GM21390 (cell line): ENCODE results near the gene NOTCH1.

Experiments
- ATAC-seq: cut with Tn5 transposase; IDR thresholded peaks from one replicate; pipeline ENCODE4 v1.9.1; 2021; ENCODE audit not compliant: unreplicated experiment

The NOTCH1 gene

DNA sequence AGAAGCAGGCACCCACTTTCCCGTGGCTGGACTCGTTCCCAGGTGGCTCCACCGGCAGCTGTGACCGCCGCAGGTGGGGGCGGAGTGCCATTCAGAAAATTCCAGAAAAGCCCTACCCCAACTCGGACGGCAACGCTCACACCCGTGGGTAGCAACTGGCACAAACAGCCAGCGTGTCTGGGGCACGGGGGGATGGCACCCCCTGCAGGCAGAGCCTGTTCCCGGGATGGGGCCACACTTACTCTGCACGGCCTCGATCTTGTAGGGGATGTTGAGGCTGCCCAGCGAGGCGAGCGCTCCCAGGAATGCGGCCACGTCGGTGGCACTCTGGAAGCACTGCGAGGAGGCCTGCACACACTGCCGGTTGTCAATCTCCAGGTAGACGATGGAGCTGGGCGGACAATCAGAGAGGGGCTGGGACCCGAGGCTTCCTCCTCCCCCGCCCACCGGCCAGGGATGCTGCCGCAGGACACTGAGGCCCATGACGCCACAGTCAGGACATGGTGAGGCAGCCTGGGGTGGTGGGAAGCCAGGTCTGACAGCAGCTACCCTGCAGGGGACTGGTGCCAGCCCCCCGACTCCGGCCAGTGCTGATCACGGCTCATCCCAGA is 42.8 kb downstream of the NOTCH1 start:
- ATAC-seq: no peak

DNA sequence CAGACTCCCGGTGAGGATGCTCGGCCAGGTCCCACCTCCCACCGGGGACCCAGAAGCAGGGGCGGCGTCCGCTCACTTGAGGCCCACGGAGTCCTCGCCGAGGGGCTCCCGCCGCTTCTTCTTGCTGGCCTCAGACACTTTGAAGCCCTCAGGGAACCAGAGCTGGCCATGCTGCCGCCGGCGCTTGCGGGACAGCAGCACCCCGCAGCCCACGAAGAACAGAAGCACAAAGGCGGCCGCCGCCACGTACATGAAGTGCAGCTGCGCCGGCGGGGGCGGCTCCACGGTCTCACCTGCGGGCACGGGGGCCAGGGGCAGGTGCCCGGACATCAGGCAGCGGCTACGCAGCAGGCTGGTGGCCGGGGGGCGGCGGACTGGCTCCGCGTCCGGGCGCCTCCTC is 43.7 kb downstream of the NOTCH1 start:
- no peak for ATAC-seq

DNA sequence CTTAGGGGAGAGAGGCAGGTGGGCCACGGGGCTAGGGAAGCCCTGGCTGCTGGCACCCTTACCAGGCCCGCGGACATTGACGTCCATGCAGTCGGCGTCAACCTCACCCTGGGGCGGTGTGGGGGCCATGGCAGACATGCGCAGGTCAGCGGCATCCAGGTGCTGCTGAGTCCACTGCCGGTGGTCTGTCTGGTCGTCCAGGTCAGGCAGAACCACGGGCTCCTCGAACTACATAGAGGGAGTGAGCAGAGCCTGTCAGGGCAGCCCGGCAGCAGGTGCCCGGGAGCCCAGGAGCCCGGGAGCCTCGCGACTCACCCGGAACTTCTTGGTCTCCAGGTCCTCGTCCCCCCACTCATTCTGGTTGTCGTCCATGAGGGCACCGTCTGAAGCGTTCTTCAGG is 44.2 kb downstream of the NOTCH1 start:
- ATAC-seq: no peak

DNA sequence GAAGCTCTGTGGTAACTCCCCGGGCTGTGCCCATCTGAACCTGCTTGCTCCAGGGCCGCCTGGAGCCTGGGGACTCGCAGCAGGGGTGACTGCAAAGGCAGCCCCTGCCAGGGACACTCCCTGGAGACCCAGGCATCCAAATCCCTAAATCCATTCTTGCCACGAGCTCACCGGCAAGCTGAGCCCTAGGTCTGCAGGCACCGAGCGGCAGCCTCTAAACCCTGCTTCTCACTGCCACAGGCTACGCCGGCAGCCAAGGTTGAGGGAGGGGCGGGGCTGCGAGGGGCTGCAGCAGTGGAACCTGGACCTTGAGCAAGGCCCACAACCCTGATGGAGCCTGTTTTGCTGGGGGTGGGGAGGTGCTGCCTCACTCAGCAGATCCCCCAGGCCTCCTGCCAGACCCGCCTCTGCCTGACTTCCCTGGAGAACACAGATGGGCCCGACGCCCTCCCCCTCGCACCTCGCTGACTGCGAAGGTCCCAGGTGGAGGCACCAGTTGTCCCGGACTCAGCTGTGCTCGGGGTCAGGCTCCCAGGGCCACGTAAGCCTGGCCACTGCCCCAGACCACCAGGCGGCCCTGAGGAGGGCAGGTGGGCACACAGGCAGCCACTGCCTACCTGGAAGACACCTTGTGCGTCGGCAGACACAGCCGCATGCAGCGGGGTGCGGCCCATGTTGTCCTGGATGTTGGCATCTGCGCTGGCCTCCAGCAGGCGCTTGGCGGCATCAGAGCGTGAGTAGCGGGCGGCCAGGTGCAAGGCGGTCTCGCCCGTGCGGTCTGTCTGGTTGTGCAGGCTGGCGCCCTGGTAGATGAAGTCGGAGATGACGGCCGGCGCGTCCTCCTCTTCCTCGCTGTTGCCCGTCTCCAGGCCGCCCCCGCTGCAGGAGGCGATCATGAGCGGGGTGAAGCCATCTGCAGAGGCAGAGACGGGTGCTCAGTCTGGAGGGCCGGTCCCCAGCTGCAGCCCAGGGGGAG is 45.6 kb downstream of the NOTCH1 start:
- ATAC-seq: no peak

GRCh38 chr9:136499071-136499934 is 46.5 kb downstream of the NOTCH1 start:
- no peak for ATAC-seq

DNA sequence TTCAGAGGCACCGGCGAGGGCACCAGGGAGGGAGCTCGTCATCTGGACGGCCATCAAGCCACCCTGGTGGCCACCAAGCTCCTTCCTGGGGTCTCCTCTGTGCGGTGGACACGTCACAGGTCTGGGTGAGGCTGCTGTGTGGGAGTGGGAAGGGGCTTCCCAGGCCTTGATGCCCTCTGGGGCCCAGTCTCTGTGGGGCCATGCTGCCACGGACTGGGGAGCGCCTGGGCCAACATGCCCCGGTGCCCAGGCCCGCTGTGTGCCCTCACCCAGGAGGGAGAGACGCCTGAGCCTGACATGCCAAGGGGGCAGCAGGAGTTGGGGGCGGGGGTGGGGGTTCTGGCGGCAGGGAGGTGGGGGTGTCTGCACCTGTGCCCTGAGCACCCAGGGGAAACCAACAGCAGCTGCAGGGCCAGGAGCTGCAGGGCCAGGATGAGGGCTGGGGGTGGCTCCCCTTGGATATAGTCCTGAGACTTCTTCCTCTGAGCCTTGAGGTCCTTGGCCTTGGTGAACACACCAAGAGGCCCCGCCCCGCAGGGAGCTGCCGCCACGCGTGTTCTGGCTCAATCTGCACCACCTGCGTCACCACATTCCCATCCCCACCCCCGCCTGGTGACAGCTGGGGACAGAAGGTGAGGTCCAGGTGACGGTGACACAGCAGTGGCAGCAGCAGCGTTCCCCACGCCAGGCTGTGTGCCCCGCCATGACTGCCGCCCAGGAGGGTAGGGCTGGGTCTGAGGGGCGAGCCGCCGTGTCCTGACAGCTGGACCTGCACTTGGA is 47.7 kb downstream of the NOTCH1 start:
- no peak for ATAC-seq

DNA sequence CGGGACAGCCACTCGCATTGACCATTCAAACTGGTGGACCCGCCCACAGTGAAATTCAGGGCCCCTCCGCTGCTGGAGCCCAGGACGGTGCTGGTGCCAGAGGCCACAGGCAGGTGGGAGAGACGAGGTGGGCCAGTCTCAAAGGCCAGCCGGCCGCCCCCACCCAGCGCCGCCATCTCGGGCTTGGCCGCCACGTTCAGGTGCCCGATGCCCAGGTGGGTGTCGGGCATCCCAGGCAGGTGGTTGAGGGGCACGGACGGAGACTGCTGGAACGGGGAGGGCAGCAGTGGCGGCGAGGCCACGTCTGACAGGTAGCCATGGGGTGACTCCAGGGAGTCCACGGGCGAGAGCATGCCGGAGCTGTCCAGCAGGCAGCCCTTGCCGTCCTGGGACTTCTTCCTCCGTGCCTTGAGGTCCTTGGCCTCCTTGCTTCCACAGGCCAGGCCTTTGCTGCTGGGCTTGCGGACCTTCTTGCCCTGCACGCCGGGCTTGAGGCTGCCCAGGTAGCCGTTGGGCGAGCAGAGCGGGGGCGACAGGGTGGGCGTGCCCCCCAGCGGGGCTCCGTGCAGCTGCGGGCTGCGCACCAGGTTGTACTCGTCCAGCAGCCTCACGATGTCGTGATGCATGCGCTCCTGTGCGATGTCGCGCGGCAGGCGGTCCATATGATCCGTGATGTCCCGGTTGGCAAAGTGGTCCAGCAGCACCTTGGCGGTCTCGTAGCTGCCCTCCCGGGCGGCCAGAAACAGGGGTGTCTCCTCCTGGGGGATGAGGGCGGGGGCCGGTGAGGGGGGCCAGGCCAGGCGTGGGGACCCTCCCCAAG is 48.8 kb downstream of the NOTCH1 start:
- no peak for ATAC-seq

DNA sequence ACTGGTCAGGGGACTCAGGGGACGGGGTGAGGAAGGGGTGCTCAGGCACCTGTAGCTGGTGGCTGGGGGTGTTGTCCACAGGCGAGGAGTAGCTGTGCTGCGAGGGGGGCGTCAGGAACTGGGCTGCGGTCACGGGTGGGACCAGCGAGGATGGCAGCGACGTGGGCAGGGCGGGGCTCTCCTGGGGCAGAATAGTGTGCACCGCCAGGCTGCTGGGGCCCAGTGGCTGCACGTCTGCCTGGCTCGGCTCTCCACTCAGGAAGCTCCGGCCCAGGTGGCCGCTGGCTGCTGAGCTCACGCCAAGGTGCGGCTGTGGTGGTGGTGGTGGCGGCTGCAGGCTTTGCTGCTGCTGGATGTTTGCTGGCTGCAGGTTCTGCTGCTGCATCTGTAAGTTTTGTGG is 49.7 kb downstream of the NOTCH1 start:
- ATAC-seq: no peak

DNA sequence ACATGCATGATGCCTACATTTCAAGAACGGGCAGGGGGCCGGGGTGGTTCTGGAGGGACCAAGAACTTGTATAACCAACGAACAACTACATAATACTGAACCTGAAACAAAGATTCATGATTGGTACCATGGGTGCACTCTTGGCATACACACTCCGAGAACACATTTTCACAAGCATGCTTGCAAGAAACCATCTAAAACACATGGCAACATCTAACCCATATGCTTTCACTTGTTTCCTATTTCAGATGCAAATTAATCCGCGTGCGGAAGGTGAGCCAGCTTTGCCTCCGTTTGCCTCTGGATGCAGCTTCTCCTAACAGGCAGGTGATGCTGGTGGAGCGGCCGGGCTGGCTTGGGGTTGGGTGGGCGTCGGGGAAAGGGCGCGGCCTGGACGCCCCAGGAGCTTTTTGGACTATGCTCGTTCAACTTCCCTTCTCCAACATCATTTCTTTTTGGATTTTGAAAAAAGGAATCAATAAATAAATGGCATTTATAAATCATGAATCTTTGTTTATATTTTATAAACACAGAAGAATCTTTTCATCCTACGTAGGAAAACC is 50.5 kb downstream of the NOTCH1 start:
- ATAC-seq: no peak

DNA sequence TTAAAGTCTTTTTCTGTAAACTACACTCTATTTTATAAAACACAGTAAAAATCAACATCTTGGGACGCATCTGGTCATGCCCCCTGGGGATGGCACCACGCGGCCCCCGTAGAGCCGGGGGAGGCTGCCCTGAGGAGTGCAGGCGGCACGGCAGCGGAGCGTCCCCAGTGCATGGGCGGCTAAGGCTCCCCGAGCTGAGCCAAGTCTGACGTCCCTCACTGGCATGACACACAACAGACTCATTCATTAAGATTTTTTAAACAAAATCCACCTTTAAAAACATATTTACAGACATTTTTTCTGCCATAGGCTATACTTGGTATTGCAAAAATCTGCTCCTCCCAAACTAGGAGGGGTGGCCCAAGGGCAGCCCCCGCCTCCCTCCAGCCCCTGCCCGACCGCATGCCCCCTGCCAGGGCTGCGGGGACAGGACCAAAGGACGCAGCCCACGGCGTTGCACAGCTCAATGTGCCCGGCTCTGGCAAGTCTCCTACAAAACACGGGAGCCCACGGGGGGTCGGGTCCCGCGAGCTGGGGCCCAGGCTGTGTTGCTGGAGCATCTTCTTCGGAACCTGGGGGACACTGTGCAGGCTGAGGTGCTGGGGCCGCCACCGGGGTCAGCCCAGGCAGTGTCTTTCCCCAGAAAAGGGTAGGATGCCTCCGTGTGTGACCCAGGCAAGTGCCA is 51.2 kb downstream of the NOTCH1 start:
- ATAC-seq: no peak

GRCh38 chr9:136494012-136494411 is 51.8 kb downstream of the NOTCH1 start:
- ATAC-seq: no peak

DNA sequence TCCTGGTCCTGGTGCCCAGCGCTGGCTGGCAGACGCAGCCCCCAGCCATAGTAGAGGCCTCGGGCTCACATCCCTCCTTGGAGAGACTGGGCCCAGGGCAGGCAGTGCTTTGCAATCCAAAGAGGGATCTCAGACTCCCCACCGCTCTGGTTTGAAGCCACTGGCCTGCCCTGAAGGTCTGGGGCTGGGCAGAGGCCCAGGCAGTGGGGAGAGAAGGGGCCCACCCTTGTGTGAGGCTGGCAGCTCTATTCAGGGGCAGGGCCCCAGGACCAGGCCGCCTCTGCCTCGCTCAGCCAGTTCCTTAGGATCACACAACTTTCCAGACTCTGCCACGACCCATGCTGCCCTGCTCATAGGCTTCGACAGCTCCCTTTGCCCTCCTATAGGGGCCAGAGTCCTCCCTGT is 52.3 kb downstream of the NOTCH1 start:
- no peak for ATAC-seq

- no peak for ATAC-seq
Measured at GRCh38 chr9:136492978-136493522, 52.8 kb downstream of the NOTCH1 start.

DNA sequence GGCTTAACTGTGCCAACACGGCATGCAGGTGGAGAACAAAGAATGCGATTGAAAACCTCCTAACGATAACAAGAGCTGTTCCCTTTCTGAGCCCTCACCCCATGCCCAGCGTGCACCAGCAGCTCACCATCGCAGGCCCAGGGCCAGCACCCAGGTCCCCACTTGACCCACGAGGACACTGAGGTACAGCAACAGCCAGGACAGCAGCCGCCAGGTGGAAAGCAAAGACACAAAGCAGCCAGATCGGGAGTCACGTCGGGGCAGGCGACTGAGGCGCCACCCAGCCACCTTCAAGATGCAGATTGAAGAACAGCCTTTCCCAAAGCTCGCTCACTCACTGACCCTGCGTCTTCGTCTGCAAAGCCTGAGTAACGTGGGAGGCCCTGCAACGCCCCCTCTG is 56.1 kb downstream of the NOTCH1 start:
- ATAC-seq: no peak

- ATAC-seq: no peak
Measured at GRCh38 chr9:136488247-136489214, 57.3 kb downstream of the NOTCH1 start.

GRCh38 chr9:136487672-136488071 is 58.2 kb downstream of the NOTCH1 start:
- no peak for ATAC-seq

DNA sequence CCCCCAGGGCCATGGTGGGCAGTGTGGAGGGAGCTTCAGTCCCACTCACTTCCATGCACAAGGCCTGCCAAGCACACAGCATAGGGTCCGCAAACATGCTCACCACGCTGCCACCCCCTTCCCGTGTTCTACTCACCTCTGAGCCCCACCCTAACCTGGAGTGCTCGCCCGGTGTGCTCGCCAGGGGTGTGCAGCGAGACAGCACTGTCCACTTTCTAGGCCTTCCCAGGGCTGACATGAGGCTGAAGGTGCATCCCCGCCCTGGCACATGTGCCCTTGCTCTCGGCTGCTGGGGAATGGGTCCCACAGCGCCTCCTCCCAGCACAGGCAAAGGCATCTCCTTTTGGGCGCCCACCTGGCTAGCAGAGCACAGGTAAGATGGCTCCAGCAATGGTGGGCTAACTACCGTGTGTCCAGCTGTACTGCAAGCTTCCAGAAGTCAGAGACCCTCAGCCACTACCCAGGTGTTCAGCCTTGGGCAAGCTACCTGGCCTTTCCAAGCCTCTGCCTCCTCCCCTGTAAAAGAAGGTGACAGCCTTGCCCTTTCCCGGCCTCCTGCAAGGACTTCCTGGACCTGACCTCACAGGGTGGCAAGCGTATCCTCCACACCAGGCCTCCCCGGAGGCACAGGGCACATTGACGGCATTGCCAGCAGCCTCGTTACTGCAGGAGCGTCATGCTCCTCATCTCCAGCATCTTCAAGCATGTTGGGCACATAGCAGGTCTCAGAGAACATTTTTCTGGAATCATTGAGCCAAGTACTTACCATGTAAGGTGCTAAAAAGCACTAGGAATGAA is 58.8 kb downstream of the NOTCH1 start:
- no peak for ATAC-seq
